ENCODE data around the gene KIAA0753. TPM values are rescaled to one million over a fixed set of nuclear protein-coding genes. Genes with fewer than 3 reads are reported as not detected.
"Not testable (repeated sequence)": the region's sequence is repeated elsewhere in the genome, so short reads cannot be mapped to it uniquely, and the experiment has no call there.

KIAA0753 gene
- total RNA-seq, 4 donors from 2014 or later, result 33.9 to 58.8 (median 40.2) TPM

DNA sequence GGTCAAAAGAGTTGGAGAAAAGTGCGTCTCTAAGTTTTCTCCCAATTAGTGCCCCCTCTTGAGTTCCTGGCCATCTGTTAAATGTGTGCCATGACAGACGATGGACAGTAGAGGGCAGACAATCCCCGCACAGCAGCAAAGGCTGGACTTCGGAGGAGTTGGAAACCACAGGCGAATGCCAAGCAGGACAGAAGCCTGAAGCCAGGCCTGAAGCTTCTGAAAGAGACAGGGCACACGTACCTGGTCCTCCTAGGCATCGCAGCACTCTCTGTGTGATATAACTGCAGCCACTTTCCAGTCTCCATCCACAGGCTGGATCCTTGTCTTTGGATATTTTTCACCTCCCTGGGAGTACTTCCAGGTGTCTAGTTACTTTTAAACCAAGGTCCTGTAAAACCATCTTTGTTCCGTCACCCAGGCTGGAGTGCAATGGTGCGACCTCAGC, 25.6 kb upstream of the KIAA0753 start:
- peak; percentile 88 for ATAC-seq
- no peaks in the 10 kb centered on the region for H3K9me3 ChIP-seq
- no peaks in the 10 kb centered on the region for H3K36me3 ChIP-seq
- peaks cover 33% of the 10 kb centered on the region for H3K27me3 ChIP-seq
- 0 to 15% methylated on average over 3 to 7 of the region's 9 CpGs for WGBS, 2 donors (ENCODE audit: low coverage in 1 of 2)
- H3K4me3 ChIP-seq, result no peak overlapping the region
- no peak overlapping the region for H3K27ac ChIP-seq
- no peaks in the 10 kb centered on the region for H3K4me1 ChIP-seq
- TF ChIP-seq POLR2A (IDR thresholded peaks at IDR 0.05), result no peak
- TF ChIP-seq EP300 (IDR thresholded peaks at IDR 0.05), result no peak
- TF ChIP-seq, protein P1, sequence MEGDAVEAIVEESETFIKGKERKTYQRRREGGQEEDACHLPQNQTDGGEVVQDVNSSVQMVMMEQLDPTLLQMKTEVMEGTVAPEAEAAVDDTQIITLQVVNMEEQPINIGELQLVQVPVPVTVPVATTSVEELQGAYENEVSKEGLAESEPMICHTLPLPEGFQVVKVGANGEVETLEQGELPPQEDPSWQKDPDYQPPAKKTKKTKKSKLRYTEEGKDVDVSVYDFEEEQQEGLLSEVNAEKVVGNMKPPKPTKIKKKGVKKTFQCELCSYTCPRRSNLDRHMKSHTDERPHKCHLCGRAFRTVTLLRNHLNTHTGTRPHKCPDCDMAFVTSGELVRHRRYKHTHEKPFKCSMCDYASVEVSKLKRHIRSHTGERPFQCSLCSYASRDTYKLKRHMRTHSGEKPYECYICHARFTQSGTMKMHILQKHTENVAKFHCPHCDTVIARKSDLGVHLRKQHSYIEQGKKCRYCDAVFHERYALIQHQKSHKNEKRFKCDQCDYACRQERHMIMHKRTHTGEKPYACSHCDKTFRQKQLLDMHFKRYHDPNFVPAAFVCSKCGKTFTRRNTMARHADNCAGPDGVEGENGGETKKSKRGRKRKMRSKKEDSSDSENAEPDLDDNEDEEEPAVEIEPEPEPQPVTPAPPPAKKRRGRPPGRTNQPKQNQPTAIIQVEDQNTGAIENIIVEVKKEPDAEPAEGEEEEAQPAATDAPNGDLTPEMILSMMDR (IDR thresholded peaks at IDR 0.05), result peak in 3 of 4 experiments; percentile 78 to 90 (median 86)
- no peak for TF ChIP-seq POLR2AphosphoS5 (IDR thresholded peaks at IDR 0.05)

DNA sequence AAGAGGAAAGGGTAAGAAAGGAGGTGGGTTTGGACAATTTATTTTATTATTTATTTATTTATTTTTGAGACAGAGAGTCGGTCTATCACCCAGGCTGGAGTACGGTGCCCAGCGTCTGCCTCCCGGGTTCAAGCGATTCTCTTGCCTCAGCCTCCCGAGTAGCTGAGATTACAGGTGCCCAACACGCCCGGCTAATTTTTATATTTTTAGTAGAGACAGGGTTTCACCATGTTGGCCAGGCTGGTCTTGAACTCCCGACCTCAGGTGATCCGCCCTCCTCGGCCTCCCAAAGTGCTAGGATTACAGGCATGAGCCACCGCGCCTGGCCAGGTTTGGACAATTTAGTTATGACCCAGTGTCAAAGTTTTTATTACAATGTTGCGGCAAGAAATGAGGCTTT, 22.7 kb upstream of the KIAA0753 start:
- not testable (repeated sequence) for H3K4me3 ChIP-seq, H3K36me3 ChIP-seq, H3K4me1 ChIP-seq, H3K9me3 ChIP-seq, ATAC-seq, H3K27ac ChIP-seq
- H3K27me3 ChIP-seq, result peaks cover 42% of the 10 kb centered on the region
- 83 to 90% methylated on average over 8 to 11 of the region's 14 CpGs for WGBS, 2 donors (ENCODE audit: low coverage in 1 of 2)

DNA sequence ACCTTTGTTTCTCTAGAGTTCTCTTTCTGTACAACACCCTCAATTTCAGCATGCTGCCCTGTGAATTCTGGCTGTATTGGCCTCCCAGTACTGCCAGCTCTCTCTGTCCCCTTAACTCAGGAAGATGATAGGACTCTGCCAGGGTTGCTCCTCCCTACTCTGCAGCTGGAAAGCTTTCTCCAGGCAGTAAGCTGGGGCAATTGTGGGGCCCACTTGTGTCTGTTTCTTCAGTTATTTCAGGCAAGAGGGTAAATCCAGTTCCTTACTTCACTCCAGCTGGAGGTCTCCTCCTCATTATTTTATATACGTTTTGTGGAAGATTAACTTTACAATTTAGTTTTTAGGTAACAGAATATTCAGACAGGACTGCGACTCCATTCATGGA, 20.9 kb upstream of the KIAA0753 start:
- WGBS, 2 donors (ENCODE audit: low coverage in 1 of 2), result 75 to 78% methylated on average over 2 of the region's 2 CpGs
- TF ChIP-seq POLR2AphosphoS5 (IDR thresholded peaks at IDR 0.05), result no peak
- no peak for TF ChIP-seq POLR2A (IDR thresholded peaks at IDR 0.05)
- TF ChIP-seq, protein P1 (IDR thresholded peaks at IDR 0.05), result no peak
- no peak for TF ChIP-seq EP300 (IDR thresholded peaks at IDR 0.05)
- peaks cover 0 to 7% (median 0%) of the 10 kb centered on the region in 3 donors for H3K4me1 ChIP-seq
- H3K9me3 ChIP-seq, result no peaks in the 10 kb centered on the region
- H3K27me3 ChIP-seq, result peaks cover 49% of the 10 kb centered on the region
- ATAC-seq, result no peak
- H3K27ac ChIP-seq, result no peak overlapping the region
- H3K36me3 ChIP-seq, result no peaks in the 10 kb centered on the region
- H3K4me3 ChIP-seq, result no peak overlapping the region

DNA sequence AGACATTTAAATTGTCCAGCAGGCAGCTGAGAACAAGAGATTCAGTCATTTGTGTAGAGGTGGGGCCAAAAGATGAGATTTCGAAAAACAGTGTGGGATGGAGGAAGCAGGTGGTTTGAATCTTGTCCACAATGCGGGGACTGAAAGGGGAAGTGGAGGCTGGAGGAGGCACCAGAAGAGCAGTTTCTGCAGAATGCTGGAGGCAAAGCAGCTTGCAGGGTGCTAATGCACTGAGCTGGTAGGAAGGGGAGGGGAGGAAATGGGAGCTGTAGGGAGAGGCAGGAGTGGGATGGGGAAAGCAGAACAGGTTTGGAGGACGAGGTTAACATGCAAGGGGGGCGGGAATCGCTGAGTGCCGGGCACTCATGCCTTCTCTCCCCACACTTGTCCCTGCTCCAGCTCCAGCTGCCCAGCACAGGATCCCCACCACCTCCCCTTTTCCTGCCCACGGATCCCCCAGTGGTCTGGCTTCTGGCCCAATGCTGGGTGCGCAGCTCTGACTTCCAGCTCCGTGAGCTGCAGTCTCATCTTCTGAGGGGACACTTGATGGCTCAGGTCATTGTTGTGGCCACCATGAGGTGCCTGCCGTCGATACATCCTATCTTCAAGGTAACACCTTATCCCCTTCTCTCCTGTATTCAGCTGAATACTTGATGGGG, 20.4 kb upstream of the KIAA0753 start:
- TF ChIP-seq POLR2AphosphoS5 (IDR thresholded peaks at IDR 0.05) (no peak), POLR2A (IDR thresholded peaks at IDR 0.05) (no peak), EP300 (IDR thresholded peaks at IDR 0.05) (no peak)
- TF ChIP-seq, protein P1 (IDR thresholded peaks at IDR 0.05), result no peak
- Histone ChIP-seq H3K27me3 (peaks cover 52% of the 10 kb centered on the region), H3K36me3 (no peaks in the 10 kb centered on the region), H3K4me3 (no peak overlapping the region), H3K27ac (no peak overlapping the region), H3K9me3 (no peaks in the 10 kb centered on the region), H3K4me1 (peaks cover 0 to 9% (median 0%) of the 10 kb centered on the region in 3 donors)
- ATAC-seq, result no peak
- 45% methylated on average over 10 to 11 of the region's 11 CpGs for WGBS, 2 donors (ENCODE audit: low coverage in 1 of 2)

DNA sequence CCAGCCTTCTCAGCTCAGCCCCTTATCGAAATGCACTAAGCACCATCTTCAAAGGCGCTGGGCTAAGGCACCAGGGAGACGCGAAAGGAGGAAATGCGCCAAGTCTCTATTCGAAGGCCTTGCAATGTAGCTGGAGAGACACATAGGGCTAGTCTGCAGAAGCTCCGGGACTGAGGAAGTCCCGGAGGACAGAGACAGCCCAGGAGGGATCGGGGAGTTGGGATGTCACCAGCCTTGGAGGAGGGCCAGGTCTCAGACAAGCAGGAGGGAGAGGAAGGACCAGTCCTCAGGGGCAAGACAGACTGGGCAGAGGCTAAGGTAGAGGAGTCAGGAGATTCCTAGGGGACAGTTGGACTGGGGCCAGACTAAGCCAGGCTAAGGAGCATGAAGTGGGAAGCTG, 19.6 kb upstream of the KIAA0753 start:
- H3K27me3 ChIP-seq, result peaks cover 58% of the 10 kb centered on the region

DNA sequence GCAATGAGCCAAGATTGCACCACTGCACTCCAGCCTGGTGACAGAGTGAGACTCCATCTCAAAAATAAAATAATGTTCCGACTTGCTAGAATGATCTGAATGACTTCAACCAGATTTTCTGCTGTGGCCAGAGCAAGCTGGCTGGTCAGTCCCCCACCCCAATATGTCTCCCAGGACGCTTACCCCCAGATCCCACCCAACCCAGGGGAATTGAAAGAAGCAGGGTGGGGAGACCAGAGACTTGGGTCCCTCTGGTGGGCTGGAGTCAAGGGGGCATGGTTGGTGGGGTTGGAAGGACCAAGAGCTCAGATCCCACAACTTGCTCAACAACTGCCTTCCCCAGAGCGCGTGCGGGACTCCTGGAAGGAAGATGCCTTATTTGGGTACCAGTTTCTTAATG, 17.9 kb upstream of the KIAA0753 start:
- H3K36me3 ChIP-seq, ATAC-seq, H3K9me3 ChIP-seq, H3K27ac ChIP-seq, H3K4me3 ChIP-seq: not testable (repeated sequence)
- no CpG with 5 or more reads among the region's 5 CpGs for WGBS, 2 donors (ENCODE audit: low coverage in 1 of 2)
- Histone ChIP-seq H3K4me1 (peaks cover 0 to 28% (median 3%) of the 10 kb centered on the region in 3 donors), H3K27me3 (peaks cover 73% of the 10 kb centered on the region)

More for the DNA sequence above, 19.6 kb upstream of the KIAA0753 start:
- no peak for ATAC-seq
- Histone ChIP-seq H3K27ac (no peak overlapping the region), H3K4me3 (no peak overlapping the region), H3K9me3 (peaks cover 0 to 2% (median 0%) of the 10 kb centered on the region in 3 donors), H3K36me3 (no peaks in the 10 kb centered on the region), H3K4me1 (peaks cover 0 to 17% (median 0%) of the 10 kb centered on the region in 3 donors)
- TF ChIP-seq EP300 (IDR thresholded peaks at IDR 0.05), result no peak
- TF ChIP-seq, protein P1 (IDR thresholded peaks at IDR 0.05), result no peak
- TF ChIP-seq POLR2A (IDR thresholded peaks at IDR 0.05), result no peak
- no peak for TF ChIP-seq POLR2AphosphoS5 (IDR thresholded peaks at IDR 0.05)
- 55 to 61% methylated on average over 3 to 6 of the region's 9 CpGs for WGBS, 2 donors (ENCODE audit: low coverage in 1 of 2)

All from gastroesophageal sphincter (tissue), 4 donors.